ENCODE data around the gene ARHGAP5. TPM values are rescaled to one million over a fixed set of nuclear protein-coding genes. Genes with fewer than 3 reads are reported as not detected.

Gene ARHGAP5
- total RNA-seq, 1 donor from 2014 or later = 157 TPM

GRCh38 chr14:32102968-32103367 lies 25.9 kb downstream of the ARHGAP5 start:
- DNase-seq (ENCODE audit: extremely low spot score, unreplicated experiment) = no peak
- no peaks in the 10 kb centered on the region for H3K27me3 Mint-ChIP-seq
- no peak for TF ChIP-seq CTCF (conservative IDR thresholded peaks at IDR 0.05)

GRCh38 chr14:32104308-32104707 lies 27.2 kb downstream of the ARHGAP5 start:
- Mint-ChIP-seq H3K4me1 (ENCODE audit: unreplicated experiment) (peaks cover 10% of the 10 kb centered on the region), H3K27me3 (no peaks in the 10 kb centered on the region), H3K27ac (no peak overlapping the region), H3K36me3 (peaks cover 12% of the 10 kb centered on the region), H3K4me3 (no peak overlapping the region), H3K9me3 (no peaks in the 10 kb centered on the region)
- no peak for DNase-seq (ENCODE audit: extremely low spot score, unreplicated experiment)
- no peak for TF ChIP-seq CTCF (conservative IDR thresholded peaks at IDR 0.05)

More at GRCh38 chr14:32102968-32103367, 25.9 kb downstream of the ARHGAP5 start:
- peaks cover 10% of the 10 kb centered on the region for H3K4me1 Mint-ChIP-seq (ENCODE audit: unreplicated experiment)
- peaks cover 24% of the 10 kb centered on the region for H3K36me3 Mint-ChIP-seq
- no peak overlapping the region for H3K27ac Mint-ChIP-seq
- H3K4me3 Mint-ChIP-seq = no peak overlapping the region
- H3K9me3 Mint-ChIP-seq = no peaks in the 10 kb centered on the region

GRCh38 chr14:32104803-32105202 lies 27.7 kb downstream of the ARHGAP5 start:
- no peaks in the 10 kb centered on the region for H3K27me3 Mint-ChIP-seq
- H3K4me1 Mint-ChIP-seq (ENCODE audit: unreplicated experiment) = peaks cover 10% of the 10 kb centered on the region
- DNase-seq (ENCODE audit: extremely low spot score, unreplicated experiment) = no peak
- H3K36me3 Mint-ChIP-seq = peaks cover 14% of the 10 kb centered on the region
- no peaks in the 10 kb centered on the region for H3K9me3 Mint-ChIP-seq
- H3K4me3 Mint-ChIP-seq = no peak overlapping the region
- H3K27ac Mint-ChIP-seq = no peak overlapping the region
- TF ChIP-seq CTCF (conservative IDR thresholded peaks at IDR 0.05) = no peak

GRCh38 chr14:32109676-32110547 lies 32.8 kb downstream of the ARHGAP5 start:
- H3K27ac Mint-ChIP-seq = no peak overlapping the region
- H3K4me1 Mint-ChIP-seq (ENCODE audit: unreplicated experiment) = peaks cover 6% of the 10 kb centered on the region
- H3K4me3 Mint-ChIP-seq = no peak overlapping the region
- no peaks in the 10 kb centered on the region for H3K27me3 Mint-ChIP-seq
- H3K36me3 Mint-ChIP-seq = peaks cover 42% of the 10 kb centered on the region
- no peak for DNase-seq (ENCODE audit: extremely low spot score, unreplicated experiment)
- H3K9me3 Mint-ChIP-seq = peaks cover 4% of the 10 kb centered on the region
- TF ChIP-seq CTCF (conservative IDR thresholded peaks at IDR 0.05) = no peak

GRCh38 chr14:32110548-32110896 lies 33.4 kb downstream of the ARHGAP5 start:
- Mint-ChIP-seq H3K9me3 (peaks cover 4% of the 10 kb centered on the region), H3K36me3 (peaks cover 44% of the 10 kb centered on the region)

More at GRCh38 chr14:32110548-32110896, 33.4 kb downstream of the ARHGAP5 start:
- H3K27me3 Mint-ChIP-seq = no peaks in the 10 kb centered on the region
- peaks cover 6% of the 10 kb centered on the region for H3K4me1 Mint-ChIP-seq (ENCODE audit: unreplicated experiment)
- H3K4me3 Mint-ChIP-seq = no peak overlapping the region
- H3K27ac Mint-ChIP-seq = no peak overlapping the region
- no peak for TF ChIP-seq CTCF (conservative IDR thresholded peaks at IDR 0.05)
- DNase-seq (ENCODE audit: extremely low spot score, unreplicated experiment) = no peak
